PC-3 (cell line): ENCODE data around the gene SERPINB6. TPM values are rescaled to one million over a fixed set of nuclear protein-coding genes. Genes with fewer than 3 reads are reported as not detected.

Experiments
- ATAC-seq: fragments of 200-7000 bp; cut with Tn5 transposase; 2 replicates; pipeline ENCODE4 v1.9.1; 2020; ENCODE audit warnings: mild to moderate bottlenecking, moderate library complexity
- BruUV-seq: library from RNA; stranded (reverse); fragments of 400-500 nt; replicated peaks from 2 replicates; lab custom pipeline; 2021; lab: Mats Ljungman, UMichigan
- CTCF ChIA-PET: fragments of 300-600 bp; sonication (Branson Sonifier 250); formaldehyde crosslinking; loops from one replicate; lab custom pipeline; 2022; ENCODE audit warnings: antibody characterized with exemption; lab: Charles Lee
- POLR2A ChIA-PET: fragments of 300-600 bp; sonication (Branson Sonifier 250); formaldehyde crosslinking; loops from one replicate; lab custom pipeline; 2022; ENCODE audit warnings: antibody characterized with exemption; ENCODE audit not compliant: unreplicated experiment; lab: Charles Lee
- DNase-seq: peaks from one replicate; pipeline ENCODE4 v3.0.0-alpha.2; 2015
- H2AFZ ChIP-seq: fragments of 300-600 bp; sonication (generic); 2 replicates; pipeline ENCODE4 v1.6.0; 2016; ENCODE audit warnings: antibody characterized with exemption, low read length
- H3F3A ChIP-seq: fragments of 300-600 bp; sonication (generic); one replicate; pipeline ENCODE4 v1.6.0; 2017; ENCODE audit warnings: antibody characterized with exemption, low read length, control low read depth, mild to moderate bottlenecking; ENCODE audit not compliant: unreplicated experiment
- H3K27ac ChIP-seq: fragments of 300-600 bp; sonication (generic); 2 replicates; pipeline ENCODE4 v1.5.1; 2016; ENCODE audit warnings: mild to moderate bottlenecking, low read length
- H3K27me3 ChIP-seq: fragments of 300-600 bp; sonication (generic); 2 replicates; pipeline ENCODE4 v1.6.1; 2016; ENCODE audit warnings: low read length, mixed read lengths
- H3K36me3 ChIP-seq: fragments of 300-600 bp; sonication (generic); 2 replicates; pipeline ENCODE4 v1.6.1; 2016; ENCODE audit warnings: low read depth, mixed run types, low read length, mixed read lengths
- H3K4me1 ChIP-seq: fragments of 300-600 bp; sonication (generic); 2 replicates; pipeline ENCODE4 v1.5.1; 2016; ENCODE audit warnings: low read length; ENCODE audit not compliant: insufficient read depth
- H3K4me2 ChIP-seq: fragments of 300-600 bp; sonication (generic); 2 replicates; pipeline ENCODE4 v1.6.0; 2016; ENCODE audit warnings: low read length
- H3K4me3 ChIP-seq: fragments of 300-600 bp; sonication (generic); 2 replicates; pipeline ENCODE4 v1.5.1; 2016; ENCODE audit warnings: mild to moderate bottlenecking, low read length, mixed read lengths
- H3K79me2 ChIP-seq: fragments of 300-600 bp; sonication (generic); 2 replicates; pipeline ENCODE4 v1.6.1; 2017; ENCODE audit warnings: low read length, mixed read lengths
- H3K9ac ChIP-seq: fragments of 300-600 bp; sonication (generic); 2 replicates; pipeline ENCODE4 v1.6.0; 2016; ENCODE audit warnings: mild to moderate bottlenecking, low read length
- H3K9me2 ChIP-seq: fragments of 300-600 bp; sonication (generic); replicated peaks from 2 replicates; pipeline ENCODE4 v1.6.1; 2016; ENCODE audit warnings: mixed run types, low read length, mixed read lengths
- H3K9me3 ChIP-seq: fragments of 300-600 bp; sonication (generic); 2 replicates; pipeline ENCODE4 v1.6.1; 2016; ENCODE audit warnings: low read length, mixed read lengths
- H4K20me1 ChIP-seq: fragments of 300-600 bp; sonication (generic); 2 replicates; pipeline ENCODE4 v1.6.1; 2016; ENCODE audit warnings: low read length, mixed read lengths
- EZH2 ChIP-seq: fragments of 300-600 bp; sonication (generic); IDR thresholded peaks from one replicate; pipeline ENCODE4 v1.6.1; 2017; ENCODE audit warnings: antibody characterized with exemption, mild to moderate bottlenecking, low read length; ENCODE audit not compliant: unreplicated experiment
- EZH2phosphoT487 ChIP-seq: fragments of 300-600 bp; sonication (generic); IDR thresholded peaks from 2 replicates; pipeline ENCODE4 v1.6.1; 2018; ENCODE audit warnings: mild to moderate bottlenecking, antibody characterized with exemption, low read length, borderline replicate concordance
- intact Hi-C: fragments of 100-400 bp; cut with micrococcal nuclease; formaldehyde crosslinking; loops from 2 replicates; pipeline ENCODE4 v1.9.0; 2023
- total RNA-seq: library from RNA; depleted of rRNA; stranded (reverse); fragments of >200 nt; gene quantifications from 2 replicates; pipeline ENCODE4 v1.2.3, GENCODE V29; 2014
- TF ChIP-seq, protein P1 (sequence below): fragments of 300-600 bp; sonication (generic); conservative IDR thresholded peaks from 2 replicates; pipeline ENCODE4 v1.5.1; 2017; ENCODE audit warnings: antibody characterized with exemption, low read depth, mild to moderate bottlenecking, low read length

Gene SERPINB6
- total RNA-seq, 1 experiment from 2014 or later = 119 TPM

- H3K79me2 ChIP-seq = peaks cover 94% of the 10 kb centered on the region
- no peaks in the 10 kb centered on the region for H3K27me3 ChIP-seq
- H3K9ac ChIP-seq = no peak overlapping the region
- TF ChIP-seq EZH2phosphoT487 (no peak), EZH2 (no peak)
- TF ChIP-seq, protein P1, sequence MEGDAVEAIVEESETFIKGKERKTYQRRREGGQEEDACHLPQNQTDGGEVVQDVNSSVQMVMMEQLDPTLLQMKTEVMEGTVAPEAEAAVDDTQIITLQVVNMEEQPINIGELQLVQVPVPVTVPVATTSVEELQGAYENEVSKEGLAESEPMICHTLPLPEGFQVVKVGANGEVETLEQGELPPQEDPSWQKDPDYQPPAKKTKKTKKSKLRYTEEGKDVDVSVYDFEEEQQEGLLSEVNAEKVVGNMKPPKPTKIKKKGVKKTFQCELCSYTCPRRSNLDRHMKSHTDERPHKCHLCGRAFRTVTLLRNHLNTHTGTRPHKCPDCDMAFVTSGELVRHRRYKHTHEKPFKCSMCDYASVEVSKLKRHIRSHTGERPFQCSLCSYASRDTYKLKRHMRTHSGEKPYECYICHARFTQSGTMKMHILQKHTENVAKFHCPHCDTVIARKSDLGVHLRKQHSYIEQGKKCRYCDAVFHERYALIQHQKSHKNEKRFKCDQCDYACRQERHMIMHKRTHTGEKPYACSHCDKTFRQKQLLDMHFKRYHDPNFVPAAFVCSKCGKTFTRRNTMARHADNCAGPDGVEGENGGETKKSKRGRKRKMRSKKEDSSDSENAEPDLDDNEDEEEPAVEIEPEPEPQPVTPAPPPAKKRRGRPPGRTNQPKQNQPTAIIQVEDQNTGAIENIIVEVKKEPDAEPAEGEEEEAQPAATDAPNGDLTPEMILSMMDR = no peak
- no peak overlapping the region for H3K27ac ChIP-seq
- no peaks in the 10 kb centered on the region for H3K9me2 ChIP-seq
- no peak overlapping the region for H3K4me3 ChIP-seq
- 0 out of 2 replicates have a peak, but pooled peaks cover 2% of the 10 kb centered on the region for H3K36me3 ChIP-seq
- ChIA-PET POLR2A (no interaction called here), CTCF (no interaction called here)
- H3K4me2 ChIP-seq = no peak overlapping the region
- H3K4me1 ChIP-seq = peaks cover 26% of the 10 kb centered on the region
- no peaks in the 10 kb centered on the region for H4K20me1 ChIP-seq
- DNase-seq (no peak), ATAC-seq (no peak)
- no peaks in the 10 kb centered on the region for H3F3A ChIP-seq
- no peak overlapping the region for H2AFZ ChIP-seq
- no peaks in the 10 kb centered on the region for H3K9me3 ChIP-seq
- BruUV-seq = no TSS peak
- intact Hi-C loops = no loop called here
Observed at GRCh38 chr6:2967936-2968335, 3.4 kb downstream of the SERPINB6 start.

DNA sequence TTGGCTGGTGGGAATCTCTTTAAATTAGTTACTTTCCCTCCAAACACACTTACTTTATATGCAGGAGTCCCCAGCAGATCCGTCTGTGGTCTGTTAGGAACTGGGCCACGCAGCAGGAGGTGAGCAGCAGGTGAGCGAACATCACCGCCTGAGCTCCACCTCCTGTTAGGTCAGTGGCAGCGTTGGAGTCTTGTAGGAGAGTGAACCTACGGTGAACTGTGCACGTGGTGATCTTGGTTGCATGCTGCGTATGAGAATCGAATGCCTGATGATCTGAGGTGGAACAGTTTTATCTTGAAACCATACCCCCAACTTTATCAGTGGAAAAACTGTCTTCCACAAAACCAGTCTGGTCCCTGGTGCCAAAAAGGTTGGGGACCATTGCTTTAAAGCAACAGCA is 5.0 kb downstream of the SERPINB6 start:
- Histone ChIP-seq H3K9me3 (no peaks in the 10 kb centered on the region), H3K4me3 (no peak overlapping the region), H3K36me3 (0 out of 2 replicates have a peak, but pooled peaks cover 2% of the 10 kb centered on the region), H2AFZ (no peak overlapping the region), H3K9me2 (no peaks in the 10 kb centered on the region), H3K9ac (no peak overlapping the region), H4K20me1 (no peaks in the 10 kb centered on the region), H3K27me3 (no peaks in the 10 kb centered on the region), H3F3A (no peaks in the 10 kb centered on the region), H3K4me1 (peaks cover 32% of the 10 kb centered on the region), H3K27ac (no peak overlapping the region), H3K79me2 (peaks cover 98% of the 10 kb centered on the region), H3K4me2 (no peak overlapping the region)
- TF ChIP-seq EZH2 (no peak), EZH2phosphoT487 (no peak)
- TF ChIP-seq, protein P1 = no peak
- ATAC-seq = no peak
- DNase-seq = no peak
- no TSS peak for BruUV-seq
- ChIA-PET CTCF (interaction anchor here (1.0 to 1.1 kb wide), 2 partner anchors 14 to 22 kb away, joined by 3 to 5 read pairs; no protein-coding TSS in a partner anchor), POLR2A (no interaction called here)
- intact Hi-C loops = no loop called here

DNA sequence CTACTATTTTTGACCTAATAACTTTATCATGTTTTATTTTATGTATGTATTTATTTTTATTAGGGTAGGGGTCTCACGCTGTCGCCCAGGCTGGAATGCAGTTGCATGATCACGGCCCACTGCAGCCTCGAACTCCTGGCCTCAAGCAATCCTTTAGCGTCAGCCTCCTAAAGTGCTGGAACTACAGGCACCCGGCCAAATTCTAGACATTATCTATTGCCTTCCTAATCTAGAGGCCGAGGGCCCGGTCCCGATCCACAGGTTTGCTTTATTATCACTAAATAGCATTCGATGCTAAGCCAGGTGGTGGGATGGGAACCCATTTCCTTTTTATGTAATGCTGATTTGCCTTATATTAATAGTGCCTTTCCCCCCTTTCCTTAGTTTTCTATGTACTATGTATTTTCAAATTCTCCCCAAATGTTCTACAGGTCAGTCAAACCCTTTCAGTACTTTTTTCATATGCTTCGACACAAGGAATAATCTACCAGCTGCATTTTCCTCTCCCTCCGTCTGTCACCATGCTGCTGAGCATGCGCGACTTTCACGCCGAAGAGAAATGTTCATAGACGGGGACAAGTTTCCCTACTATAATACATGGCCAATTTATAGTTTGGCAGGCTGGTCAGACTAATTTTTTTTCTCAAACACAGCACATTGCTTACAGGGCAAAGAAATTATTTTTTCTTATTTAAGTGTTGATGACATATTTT is 6.4 kb downstream of the SERPINB6 start:
- H3K4me2 ChIP-seq = no peak overlapping the region
- no TSS peak for BruUV-seq
- H3K9ac ChIP-seq = no peak overlapping the region
- no peaks in the 10 kb centered on the region for H3K27me3 ChIP-seq
- no peaks in the 10 kb centered on the region for H3K9me2 ChIP-seq
- no peaks in the 10 kb centered on the region for H4K20me1 ChIP-seq
- ChIA-PET POLR2A (no interaction called here), CTCF (no interaction called here)
- H3K4me3 ChIP-seq = no peak overlapping the region
- DNase-seq (no peak), ATAC-seq (no peak)
- H2AFZ ChIP-seq = no peak overlapping the region
- H3F3A ChIP-seq = no peaks in the 10 kb centered on the region
- 0 out of 2 replicates have a peak, but pooled peaks cover 2% of the 10 kb centered on the region for H3K36me3 ChIP-seq
- peaks cover 87% of the 10 kb centered on the region for H3K79me2 ChIP-seq
- peaks cover 39% of the 10 kb centered on the region for H3K4me1 ChIP-seq
- TF ChIP-seq, protein P1 = no peak
- no peak for TF ChIP-seq EZH2phosphoT487
- no peak for TF ChIP-seq EZH2
- intact Hi-C loops = no loop called here
- no peaks in the 10 kb centered on the region for H3K9me3 ChIP-seq
- no peak overlapping the region for H3K27ac ChIP-seq
